DOHH2 (cell line): Measurements from ENCODE around the gene DUSP16.
"Not testable (repeated sequence)": the region's sequence is repeated elsewhere in the genome, so short reads cannot be mapped to it uniquely, and the experiment has no call there.

Experiments used
- EZH2phosphoT487 ChIP-seq: fragments of 200-600 bp; sonication (generic); IDR thresholded peaks from 2 replicates; pipeline ENCODE4 v1.6.1; 2017; ENCODE audit warnings: borderline replicate concordance, mild to moderate bottlenecking, antibody characterized with exemption, low read length, moderate library complexity, mixed read lengths
- TF ChIP-seq, protein P1 (sequence below): fragments of 200-600 bp; sonication (generic); IDR thresholded peaks from one replicate; pipeline ENCODE4 v1.5.1; 2014; ENCODE audit warnings: antibody characterized with exemption, mild to moderate bottlenecking, low read depth, low read length; ENCODE audit not compliant: poor library complexity, severe bottlenecking

GRCh38 chr12:12588436-12588835 is 25.8 kb upstream of the DUSP16 start:
- TF ChIP-seq, protein P1, sequence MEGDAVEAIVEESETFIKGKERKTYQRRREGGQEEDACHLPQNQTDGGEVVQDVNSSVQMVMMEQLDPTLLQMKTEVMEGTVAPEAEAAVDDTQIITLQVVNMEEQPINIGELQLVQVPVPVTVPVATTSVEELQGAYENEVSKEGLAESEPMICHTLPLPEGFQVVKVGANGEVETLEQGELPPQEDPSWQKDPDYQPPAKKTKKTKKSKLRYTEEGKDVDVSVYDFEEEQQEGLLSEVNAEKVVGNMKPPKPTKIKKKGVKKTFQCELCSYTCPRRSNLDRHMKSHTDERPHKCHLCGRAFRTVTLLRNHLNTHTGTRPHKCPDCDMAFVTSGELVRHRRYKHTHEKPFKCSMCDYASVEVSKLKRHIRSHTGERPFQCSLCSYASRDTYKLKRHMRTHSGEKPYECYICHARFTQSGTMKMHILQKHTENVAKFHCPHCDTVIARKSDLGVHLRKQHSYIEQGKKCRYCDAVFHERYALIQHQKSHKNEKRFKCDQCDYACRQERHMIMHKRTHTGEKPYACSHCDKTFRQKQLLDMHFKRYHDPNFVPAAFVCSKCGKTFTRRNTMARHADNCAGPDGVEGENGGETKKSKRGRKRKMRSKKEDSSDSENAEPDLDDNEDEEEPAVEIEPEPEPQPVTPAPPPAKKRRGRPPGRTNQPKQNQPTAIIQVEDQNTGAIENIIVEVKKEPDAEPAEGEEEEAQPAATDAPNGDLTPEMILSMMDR = not testable (repeated sequence)
- not testable (repeated sequence) for TF ChIP-seq EZH2phosphoT487
